Hepatocyte (in vitro differentiated cells): ENCODE results near the gene PHB1. TPM values are rescaled to one million over a fixed set of nuclear protein-coding genes. Genes with fewer than 3 reads are reported as not detected.

Experiments used
- DNase-seq: peaks from one replicate; pipeline ENCODE4 v3.0.0-alpha.2; 2016; ENCODE audit warnings: low spot score
- H2AFZ ChIP-seq: fragments of 200-600 bp; sonication (generic); 2 replicates; pipeline ENCODE4 v1.6.0; 2016; ENCODE audit warnings: antibody characterized with exemption, mild to moderate bottlenecking
- H3K27ac ChIP-seq: fragments of 200-600 bp; sonication (generic); 2 replicates; pipeline ENCODE4 v1.5.1; 2016; ENCODE audit warnings: mild to moderate bottlenecking
- H3K27me3 ChIP-seq: fragments of 200-600 bp; sonication (generic); 2 replicates; pipeline ENCODE4 v1.6.1; 2016
- H3K36me3 ChIP-seq: fragments of 200-600 bp; sonication (generic); replicated peaks from 2 replicates; pipeline ENCODE4 v1.5.1; 2016; ENCODE audit warnings: low read depth; ENCODE audit not compliant: insufficient read depth
- H3K4me1 ChIP-seq: fragments of 200-600 bp; sonication (generic); 2 replicates; pipeline ENCODE4 v1.5.1; 2016; ENCODE audit warnings: mild to moderate bottlenecking, moderate library complexity; ENCODE audit not compliant: insufficient read depth
- H3K4me2 ChIP-seq: fragments of 200-600 bp; sonication (generic); 2 replicates; pipeline ENCODE4 v1.6.0; 2016
- H3K4me3 ChIP-seq: fragments of 200-600 bp; sonication (generic); 2 replicates; pipeline ENCODE4 v1.5.1; 2016; ENCODE audit warnings: mild to moderate bottlenecking
- H3K79me2 ChIP-seq: fragments of 200-600 bp; sonication (generic); 2 replicates; pipeline ENCODE4 v1.6.0; 2017; ENCODE audit warnings: mild to moderate bottlenecking
- H3K9me2 ChIP-seq: fragments of 200-600 bp; sonication (generic); replicated peaks from 2 replicates; pipeline ENCODE4 v1.6.0; 2017; ENCODE audit warnings: mild to moderate bottlenecking; ENCODE audit not compliant: insufficient read depth
- H3K9me3 ChIP-seq: fragments of 200-600 bp; sonication (generic); 2 replicates; pipeline ENCODE4 v1.5.1; 2016; ENCODE audit warnings: low read depth, mild to moderate bottlenecking
- H4K20me1 ChIP-seq: fragments of 200-600 bp; sonication (generic); 2 replicates; pipeline ENCODE4 v1.6.0; 2016; ENCODE audit warnings: mild to moderate bottlenecking; ENCODE audit not compliant: insufficient read depth, poor library complexity, severe bottlenecking
- EZH2 ChIP-seq: fragments of 200-600 bp; sonication (generic); IDR thresholded peaks from 2 replicates; pipeline ENCODE4 v1.6.1; 2016; ENCODE audit warnings: antibody characterized with exemption, mild to moderate bottlenecking, borderline replicate concordance
- EZH2phosphoT487 ChIP-seq: fragments of 200-600 bp; sonication (generic); IDR thresholded peaks from one replicate; pipeline ENCODE4 v1.6.1; 2018; ENCODE audit warnings: antibody characterized with exemption, mild to moderate bottlenecking, low read depth, moderate library complexity; ENCODE audit not compliant: unreplicated experiment, severe bottlenecking
- WGBS: methylation state at CpG from one replicate; pipeline ENCODE4 v1.1.6; 2016; ENCODE audit warnings: low lambda C conversion rate; ENCODE audit errors: missing lambda C conversion rate; 5-methylcytosine and 5-hydroxymethylcytosine counted together
- polyA plus RNA-seq: library from polyadenylated mRNA; unstranded; fragments of >200 nt; fragmentation: Nextera tagmentation; extraction: Ambion mirVana; gene quantifications from 2 replicates; pipeline ENCODE4 v1.2.1, GENCODE V29; 2016
- total RNA-seq: library from RNA; depleted of rRNA; stranded (reverse); fragments of >200 nt; gene quantifications from 2 replicates; pipeline ENCODE4 v1.2.3, GENCODE V29; 2014
- TF ChIP-seq, protein P1 (sequence below): fragments of 200-600 bp; sonication (generic); IDR thresholded peaks from 2 replicates; pipeline ENCODE4 v1.5.1; 2016; ENCODE audit warnings: antibody characterized with exemption, mild to moderate bottlenecking; ENCODE audit not compliant: poor library complexity

Gene PHB1
- total and polyA plus RNA-seq, 2 experiments from 2014 or later, result 114 to 171 TPM

DNA sequence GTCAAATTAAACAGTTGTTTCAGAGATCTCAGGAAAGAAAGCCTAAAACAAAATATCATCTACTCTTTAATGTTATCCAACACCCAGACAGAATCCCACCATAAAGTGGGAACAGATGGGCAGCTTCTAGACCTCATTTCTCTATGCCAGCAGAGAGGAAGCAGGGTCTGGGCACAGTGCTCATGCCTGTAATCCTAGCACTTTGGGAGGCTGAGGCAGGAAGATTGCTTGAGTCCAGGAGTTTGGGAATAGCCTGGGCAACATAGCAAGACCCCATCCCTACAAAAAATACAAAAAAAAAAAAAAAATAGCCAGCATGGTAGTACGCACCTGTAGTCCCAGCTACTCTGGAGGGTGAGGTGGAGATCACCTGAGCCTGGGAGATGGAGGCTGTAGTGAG is 39.1 kb downstream of the PHB1 start:
- no peaks in the 10 kb centered on the region for H3K4me1 ChIP-seq
- H4K20me1 ChIP-seq, result no peaks in the 10 kb centered on the region
- H3K27me3 ChIP-seq, result no peaks in the 10 kb centered on the region
- no peak overlapping the region for H2AFZ ChIP-seq
- H3K79me2 ChIP-seq, result no peaks in the 10 kb centered on the region
- H3K36me3 ChIP-seq, result no peaks in the 10 kb centered on the region
- WGBS, result 96% methylated on average over 1 of the region's 1 CpG
- H3K27ac ChIP-seq, result no peak overlapping the region
- TF ChIP-seq, protein P1, sequence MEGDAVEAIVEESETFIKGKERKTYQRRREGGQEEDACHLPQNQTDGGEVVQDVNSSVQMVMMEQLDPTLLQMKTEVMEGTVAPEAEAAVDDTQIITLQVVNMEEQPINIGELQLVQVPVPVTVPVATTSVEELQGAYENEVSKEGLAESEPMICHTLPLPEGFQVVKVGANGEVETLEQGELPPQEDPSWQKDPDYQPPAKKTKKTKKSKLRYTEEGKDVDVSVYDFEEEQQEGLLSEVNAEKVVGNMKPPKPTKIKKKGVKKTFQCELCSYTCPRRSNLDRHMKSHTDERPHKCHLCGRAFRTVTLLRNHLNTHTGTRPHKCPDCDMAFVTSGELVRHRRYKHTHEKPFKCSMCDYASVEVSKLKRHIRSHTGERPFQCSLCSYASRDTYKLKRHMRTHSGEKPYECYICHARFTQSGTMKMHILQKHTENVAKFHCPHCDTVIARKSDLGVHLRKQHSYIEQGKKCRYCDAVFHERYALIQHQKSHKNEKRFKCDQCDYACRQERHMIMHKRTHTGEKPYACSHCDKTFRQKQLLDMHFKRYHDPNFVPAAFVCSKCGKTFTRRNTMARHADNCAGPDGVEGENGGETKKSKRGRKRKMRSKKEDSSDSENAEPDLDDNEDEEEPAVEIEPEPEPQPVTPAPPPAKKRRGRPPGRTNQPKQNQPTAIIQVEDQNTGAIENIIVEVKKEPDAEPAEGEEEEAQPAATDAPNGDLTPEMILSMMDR, result no peak
- TF ChIP-seq EZH2, result no peak
- no peak for TF ChIP-seq EZH2phosphoT487
- H3K9me2 ChIP-seq, result no peaks in the 10 kb centered on the region
- H3K9me3 ChIP-seq, result no peaks in the 10 kb centered on the region
- no peak for DNase-seq
- H3K4me3 ChIP-seq, result no peak overlapping the region
- H3K4me2 ChIP-seq, result no peak overlapping the region

GRCh38 chr17:49373115-49373514 is 41.6 kb downstream of the PHB1 start:
- Histone ChIP-seq H3K27ac (no peak overlapping the region), H3K9me2 (no peaks in the 10 kb centered on the region), H3K4me3 (no peak overlapping the region), H3K4me1 (no peaks in the 10 kb centered on the region), H3K9me3 (no peaks in the 10 kb centered on the region), H4K20me1 (no peaks in the 10 kb centered on the region), H3K4me2 (no peak overlapping the region), H3K36me3 (no peaks in the 10 kb centered on the region), H3K27me3 (no peaks in the 10 kb centered on the region), H3K79me2 (no peaks in the 10 kb centered on the region), H2AFZ (no peak overlapping the region)
- TF ChIP-seq EZH2phosphoT487, result no peak
- TF ChIP-seq, protein P1, result no peak
- no peak for TF ChIP-seq EZH2
- no peak for DNase-seq
- 85% methylated on average over 6 of the region's 6 CpGs for WGBS

GRCh38 chr17:49372425-49372824 is 42.3 kb downstream of the PHB1 start:
- Histone ChIP-seq H3K4me1 (no peaks in the 10 kb centered on the region), H4K20me1 (no peaks in the 10 kb centered on the region), H3K79me2 (no peaks in the 10 kb centered on the region), H2AFZ (no peak overlapping the region), H3K9me3 (no peaks in the 10 kb centered on the region), H3K36me3 (no peaks in the 10 kb centered on the region), H3K4me3 (no peak overlapping the region), H3K27ac (no peak overlapping the region), H3K27me3 (no peaks in the 10 kb centered on the region), H3K4me2 (no peak overlapping the region), H3K9me2 (no peaks in the 10 kb centered on the region)
- 83% methylated on average over 7 of the region's 7 CpGs for WGBS
- TF ChIP-seq, protein P1, result no peak
- TF ChIP-seq EZH2, result no peak
- TF ChIP-seq EZH2phosphoT487, result no peak
- DNase-seq, result no peak
